ENCODE results near the gene PUSL1.

PUSL1 gene

GRCh38 chr1:1279028-1279427 lies 29.4 kb upstream of the PUSL1 start:
- H2BK120ac ChIP-seq (ENCODE audit: low read depth, low read length) = no peak overlapping the region
- WGBS, 2 donors (ENCODE audit: extremely low coverage in 2 of 2, insufficient read length in 2 of 2, insufficient replicate concordance in 1 of 2) = no CpG with 5 or more reads among the region's 17 CpGs
- no peaks in the 10 kb centered on the region for H3K27me3 ChIP-seq (ENCODE audit: control insufficient read depth in 3 of 3, insufficient read depth in 3 of 3, low read depth in 1 of 3, low read length in 3 of 3)
- no peak overlapping the region for H2BK15ac ChIP-seq (ENCODE audit: low read length)
- no peak overlapping the region for H3K9ac ChIP-seq (ENCODE audit: low read depth, low read length, poor library complexity)
- H3K79me1 ChIP-seq (ENCODE audit: low read depth, low read length) = peaks cover 5% of the 10 kb centered on the region
- no peaks in the 10 kb centered on the region for H3K9me3 ChIP-seq (replicated peaks in 1 of 2; ENCODE audit: control insufficient read depth in 2 of 2, insufficient read depth in 1 of 2, low read depth in 1 of 2, low read length in 2 of 2)
- no peak overlapping the region for H4K91ac ChIP-seq (ENCODE audit: low read depth, low read length, poor library complexity)
- DNase-seq (ENCODE audit: low spot score) = no peak
- peak overlapping the region; percentile 65 for H4K8ac ChIP-seq (ENCODE audit: low read depth, low read length)
- H3K4me3 ChIP-seq (ENCODE audit: low read length in 2 of 2) = peak overlapping the region in 1 of 2 donors; percentile 16
- peaks cover 5 to 14% of the 10 kb centered on the region in 2 donors for H3K4me1 ChIP-seq (ENCODE audit: control insufficient read depth in 2 of 2, insufficient read depth in 1 of 2, low read depth in 1 of 2, low read length in 2 of 2)
- no peak overlapping the region for H3K14ac ChIP-seq (ENCODE audit: low read length)
- no peak overlapping the region for H3K27ac ChIP-seq (replicated peaks; ENCODE audit: low read length)
- H3K18ac ChIP-seq (ENCODE audit: low read length) = peak overlapping the region; percentile 11
- no peaks in the 10 kb centered on the region for H3K36me3 ChIP-seq (replicated peaks in 1 of 2; ENCODE audit: control insufficient read depth in 2 of 2, insufficient read depth in 2 of 2, low read length in 2 of 2)
- H2AFZ ChIP-seq (ENCODE audit: low read length) = no peak overlapping the region
- H2BK12ac ChIP-seq (ENCODE audit: low read length) = no peak overlapping the region
- no peak overlapping the region for H3K4me2 ChIP-seq (ENCODE audit: insufficient read depth, low read length, poor library complexity, severe bottlenecking)
- no peak overlapping the region for H3K23ac ChIP-seq (ENCODE audit: low read depth, low read length, poor library complexity)
- H2BK5ac ChIP-seq (ENCODE audit: low read length) = no peak overlapping the region
- H2AK5ac ChIP-seq (ENCODE audit: low read depth, low read length) = no peak overlapping the region
- no peak overlapping the region for H3K4ac ChIP-seq (ENCODE audit: low read length)

DNA sequence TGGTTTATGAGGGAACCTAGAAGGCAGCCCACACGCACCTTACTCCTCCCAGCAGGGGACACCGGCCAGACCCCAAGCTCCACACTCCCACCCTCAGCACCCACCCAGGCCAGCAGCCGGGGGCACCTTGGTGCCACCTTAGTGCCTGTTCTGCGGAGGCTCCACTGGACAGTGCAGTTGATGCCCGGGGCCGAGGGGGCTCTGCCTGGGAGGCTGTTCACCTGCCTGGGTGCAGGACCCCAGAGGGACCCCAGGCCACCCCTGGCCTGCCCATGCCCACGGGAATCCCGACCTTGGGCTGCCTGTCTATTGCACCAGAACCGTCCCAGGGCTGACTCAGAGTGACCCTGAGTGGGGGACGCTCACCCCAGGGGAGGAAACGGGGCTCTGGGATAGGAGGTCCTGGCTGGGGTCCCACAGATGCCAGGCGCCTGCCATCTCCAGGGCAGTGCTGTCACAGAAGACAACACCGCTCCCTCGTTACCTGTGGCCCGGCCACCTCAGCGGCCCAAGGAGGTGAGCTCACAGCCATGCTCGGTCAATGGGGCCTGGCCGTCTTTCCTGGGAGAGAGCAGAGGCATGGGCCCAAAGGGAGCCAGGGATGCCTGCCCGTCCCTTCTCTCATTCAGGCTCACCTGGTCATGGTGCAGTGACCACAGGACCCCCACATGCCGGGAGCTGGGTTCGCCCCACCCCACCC lies 27.5 kb upstream of the PUSL1 start:
- peak overlapping the region; percentile 81 for H2AK5ac ChIP-seq (ENCODE audit: low read depth, low read length)
- H2BK15ac ChIP-seq (ENCODE audit: low read length) = peak overlapping the region; percentile 89
- no peak overlapping the region for H3K4me3 ChIP-seq (ENCODE audit: low read length in 2 of 2)
- H3K4ac ChIP-seq (ENCODE audit: low read length) = no peak overlapping the region
- no peak overlapping the region for H3K23ac ChIP-seq (ENCODE audit: low read depth, low read length, poor library complexity)
- H2BK120ac ChIP-seq (ENCODE audit: low read depth, low read length) = no peak overlapping the region
- no peak for DNase-seq (ENCODE audit: low spot score)
- H2BK12ac ChIP-seq (ENCODE audit: low read length) = no peak overlapping the region
- WGBS, 2 donors (ENCODE audit: extremely low coverage in 2 of 2, insufficient read length in 2 of 2, insufficient replicate concordance in 1 of 2) = no CpG with 5 or more reads among the region's 21 CpGs
- peaks cover 2% of the 10 kb centered on the region for H3K79me1 ChIP-seq (ENCODE audit: low read depth, low read length)
- H2AFZ ChIP-seq (ENCODE audit: low read length) = no peak overlapping the region
- peak overlapping the region; percentile 44 for H3K9ac ChIP-seq (ENCODE audit: low read depth, low read length, poor library complexity)
- no peak overlapping the region for H4K8ac ChIP-seq (ENCODE audit: low read depth, low read length)
- H2BK5ac ChIP-seq (ENCODE audit: low read length) = peak overlapping the region; percentile 24
- no peak overlapping the region for H3K4me2 ChIP-seq (ENCODE audit: insufficient read depth, low read length, poor library complexity, severe bottlenecking)
- H4K91ac ChIP-seq (ENCODE audit: low read depth, low read length, poor library complexity) = no peak overlapping the region
- no peak overlapping the region for H3K27ac ChIP-seq (replicated peaks; ENCODE audit: low read length)
- H3K18ac ChIP-seq (ENCODE audit: low read length) = peak overlapping the region; percentile 28
- no peaks in the 10 kb centered on the region for H3K27me3 ChIP-seq (ENCODE audit: control insufficient read depth in 3 of 3, insufficient read depth in 3 of 3, low read depth in 1 of 3, low read length in 3 of 3)
- no peaks in the 10 kb centered on the region for H3K36me3 ChIP-seq (replicated peaks in 1 of 2; ENCODE audit: control insufficient read depth in 2 of 2, insufficient read depth in 2 of 2, low read length in 2 of 2)
- peaks cover 0 to 4% of the 10 kb centered on the region in 2 donors for H3K4me1 ChIP-seq (ENCODE audit: control insufficient read depth in 2 of 2, insufficient read depth in 1 of 2, low read depth in 1 of 2, low read length in 2 of 2)
- H3K9me3 ChIP-seq (replicated peaks in 1 of 2; ENCODE audit: control insufficient read depth in 2 of 2, insufficient read depth in 1 of 2, low read depth in 1 of 2, low read length in 2 of 2) = no peaks in the 10 kb centered on the region
- H3K14ac ChIP-seq (ENCODE audit: low read length) = peak overlapping the region; percentile 82

DNA sequence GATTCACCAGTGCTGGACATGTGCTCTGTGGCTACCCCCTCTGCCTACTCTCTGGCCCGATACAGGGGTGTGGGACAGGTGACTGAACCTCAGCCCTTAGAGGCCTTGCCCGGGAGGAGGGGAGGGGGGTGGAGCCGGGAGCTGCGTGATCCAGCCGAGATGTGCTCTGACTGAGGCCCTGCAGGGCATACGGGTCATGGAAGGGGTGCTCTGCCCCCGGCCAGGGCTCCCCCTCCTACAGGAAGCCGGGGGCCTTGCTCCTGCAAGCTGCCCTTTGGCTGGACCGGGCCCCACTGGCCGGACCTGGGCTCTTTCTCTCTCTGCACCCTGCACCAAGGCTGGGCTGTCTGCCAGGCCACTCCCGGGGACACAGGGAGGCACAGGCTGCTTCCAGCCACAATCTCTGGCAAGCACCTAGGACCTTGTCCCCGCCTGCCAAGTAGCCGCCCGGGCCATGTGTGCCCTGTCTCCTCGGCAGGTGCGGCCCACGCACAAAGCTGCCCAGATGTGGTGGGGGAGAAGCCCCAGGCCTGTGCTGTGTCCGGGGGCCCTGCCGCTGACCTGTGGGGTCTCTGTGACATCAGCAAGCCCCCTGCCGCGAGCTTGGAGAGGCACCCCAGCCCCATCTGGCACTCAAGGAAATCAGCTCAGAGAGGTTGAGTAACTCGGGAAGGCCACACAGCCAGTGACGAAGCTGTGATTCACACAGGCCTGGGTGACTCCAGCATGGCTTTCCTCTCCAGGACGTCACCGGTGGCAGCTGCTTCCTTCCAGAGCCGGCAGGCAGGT lies 26.7 kb upstream of the PUSL1 start:
- Histone ChIP-seq H2AFZ (ENCODE audit: low read length) (no peak overlapping the region), H4K8ac (ENCODE audit: low read depth, low read length) (no peak overlapping the region), H2AK5ac (ENCODE audit: low read depth, low read length) (peak overlapping the region; percentile 83), H3K9me3 (replicated peaks in 1 of 2; ENCODE audit: control insufficient read depth in 2 of 2, insufficient read depth in 1 of 2, low read depth in 1 of 2, low read length in 2 of 2) (no peaks in the 10 kb centered on the region), H3K4ac (ENCODE audit: low read length) (no peak overlapping the region), H3K23ac (ENCODE audit: low read depth, low read length, poor library complexity) (no peak overlapping the region), H3K79me1 (ENCODE audit: low read depth, low read length) (peaks cover 5% of the 10 kb centered on the region), H3K36me3 (replicated peaks in 1 of 2; ENCODE audit: control insufficient read depth in 2 of 2, insufficient read depth in 2 of 2, low read length in 2 of 2) (no peaks in the 10 kb centered on the region), H3K27me3 (ENCODE audit: control insufficient read depth in 3 of 3, insufficient read depth in 3 of 3, low read depth in 1 of 3, low read length in 3 of 3) (no peaks in the 10 kb centered on the region), H2BK12ac (ENCODE audit: low read length) (no peak overlapping the region), H3K18ac (ENCODE audit: low read length) (peak overlapping the region; percentile 70), H3K4me1 (ENCODE audit: control insufficient read depth in 2 of 2, insufficient read depth in 1 of 2, low read depth in 1 of 2, low read length in 2 of 2) (peaks cover 0 to 4% of the 10 kb centered on the region in 2 donors), H2BK120ac (ENCODE audit: low read depth, low read length) (no peak overlapping the region), H2BK5ac (ENCODE audit: low read length) (no peak overlapping the region), H3K4me2 (ENCODE audit: insufficient read depth, low read length, poor library complexity, severe bottlenecking) (no peak overlapping the region), H3K9ac (ENCODE audit: low read depth, low read length, poor library complexity) (no peak overlapping the region), H3K4me3 (ENCODE audit: low read length in 2 of 2) (no peak overlapping the region), H3K27ac (replicated peaks; ENCODE audit: low read length) (no peak overlapping the region), H4K91ac (ENCODE audit: low read depth, low read length, poor library complexity) (no peak overlapping the region), H3K14ac (ENCODE audit: low read length) (peak overlapping the region; percentile 2), H2BK15ac (ENCODE audit: low read length) (peak overlapping the region; percentile 89)
- DNase-seq (ENCODE audit: low spot score) = no peak
- whole genome bisulfite sequencing, 2 donors (ENCODE audit: extremely low coverage in 2 of 2, insufficient read length in 2 of 2, insufficient replicate concordance in 1 of 2) = no CpG with 5 or more reads among the region's 26 CpGs

DNA sequence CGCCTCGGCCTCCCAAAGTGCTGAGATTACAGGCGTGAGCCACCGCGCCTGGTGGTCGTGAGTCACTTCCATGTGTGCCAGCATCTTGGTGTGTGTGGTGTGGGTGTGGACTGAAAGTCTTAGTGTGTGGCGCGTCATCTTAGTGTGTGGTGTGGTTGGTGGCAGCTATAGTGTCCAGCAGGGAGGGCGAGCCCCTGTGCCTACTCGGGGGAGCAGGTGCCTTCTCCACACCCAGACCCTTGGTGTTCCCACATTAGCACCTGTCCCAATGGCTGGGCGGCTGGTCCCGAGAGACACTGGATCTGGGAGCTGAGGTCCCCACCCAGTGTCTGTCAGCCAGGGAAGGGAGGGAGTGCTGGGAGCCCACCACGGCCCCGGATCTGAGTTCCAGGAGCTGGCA lies 25.4 kb upstream of the PUSL1 start:
- no peak overlapping the region for H3K4ac ChIP-seq (ENCODE audit: low read length)
- no peak overlapping the region for H4K8ac ChIP-seq (ENCODE audit: low read depth, low read length)
- no peaks in the 10 kb centered on the region for H3K27me3 ChIP-seq (ENCODE audit: control insufficient read depth in 3 of 3, insufficient read depth in 3 of 3, low read depth in 1 of 3, low read length in 3 of 3)
- H3K18ac ChIP-seq (ENCODE audit: low read length) = peak overlapping the region; percentile 48
- H3K36me3 ChIP-seq (replicated peaks in 1 of 2; ENCODE audit: control insufficient read depth in 2 of 2, insufficient read depth in 2 of 2, low read length in 2 of 2) = no peaks in the 10 kb centered on the region
- H3K23ac ChIP-seq (ENCODE audit: low read depth, low read length, poor library complexity) = no peak overlapping the region
- H2BK12ac ChIP-seq (ENCODE audit: low read length) = no peak overlapping the region
- no peak for DNase-seq (ENCODE audit: low spot score)
- H2BK120ac ChIP-seq (ENCODE audit: low read depth, low read length) = no peak overlapping the region
- no peak overlapping the region for H4K91ac ChIP-seq (ENCODE audit: low read depth, low read length, poor library complexity)
- no peak overlapping the region for H2AFZ ChIP-seq (ENCODE audit: low read length)
- peak overlapping the region; percentile 75 for H2BK5ac ChIP-seq (ENCODE audit: low read length)
- no peak overlapping the region for H3K9ac ChIP-seq (ENCODE audit: low read depth, low read length, poor library complexity)
- H2AK5ac ChIP-seq (ENCODE audit: low read depth, low read length) = peak overlapping the region; percentile 81
- H3K4me1 ChIP-seq (ENCODE audit: control insufficient read depth in 2 of 2, insufficient read depth in 1 of 2, low read depth in 1 of 2, low read length in 2 of 2) = peaks cover 0 to 4% of the 10 kb centered on the region in 2 donors
- no peak overlapping the region for H3K14ac ChIP-seq (ENCODE audit: low read length)
- no peak overlapping the region for H3K4me2 ChIP-seq (ENCODE audit: insufficient read depth, low read length, poor library complexity, severe bottlenecking)
- no CpG with 5 or more reads among the region's 14 CpGs for WGBS, 2 donors (ENCODE audit: extremely low coverage in 2 of 2, insufficient read length in 2 of 2, insufficient replicate concordance in 1 of 2)
- peaks cover 5% of the 10 kb centered on the region for H3K79me1 ChIP-seq (ENCODE audit: low read depth, low read length)
- no peak overlapping the region for H3K27ac ChIP-seq (replicated peaks; ENCODE audit: low read length)
- peak overlapping the region; percentile 78 for H2BK15ac ChIP-seq (ENCODE audit: low read length)
- H3K9me3 ChIP-seq (replicated peaks in 1 of 2; ENCODE audit: control insufficient read depth in 2 of 2, insufficient read depth in 1 of 2, low read depth in 1 of 2, low read length in 2 of 2) = no peaks in the 10 kb centered on the region
- H3K4me3 ChIP-seq (ENCODE audit: low read length in 2 of 2) = no peak overlapping the region
